ENCODE measurements around the gene HSBP1L1. TPM values are rescaled to one million over a fixed set of nuclear protein-coding genes. Genes with fewer than 3 reads are reported as not detected.

The HSBP1L1 gene
- total and polyA plus RNA-seq, 2 experiments from 2014 or later = 1.8 to 3.7 TPM

DNA sequence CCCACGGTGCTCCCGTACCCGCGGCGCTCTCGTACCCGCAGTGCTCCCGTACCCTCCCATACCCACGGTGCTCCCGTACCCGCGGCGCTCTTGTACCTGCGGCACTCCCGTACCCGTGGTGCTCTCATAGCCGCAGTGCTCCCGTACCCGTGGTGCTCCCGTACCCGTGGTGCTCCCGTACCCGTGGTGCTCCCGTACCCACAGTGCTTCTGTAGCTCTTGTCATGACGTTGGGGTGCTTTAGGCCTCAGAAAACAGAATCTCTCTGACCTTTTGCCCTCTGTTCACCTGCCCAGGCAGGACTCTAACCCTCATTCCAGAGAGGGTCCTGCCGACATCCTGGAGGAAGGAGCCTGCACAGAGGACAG lies 48.3 kb upstream of the HSBP1L1 start (continued):
- TF ChIP-seq POLR2AphosphoS5 (IDR thresholded peaks at IDR 0.05; ENCODE audit: low read depth) = no peak
- TF ChIP-seq, protein P1, sequence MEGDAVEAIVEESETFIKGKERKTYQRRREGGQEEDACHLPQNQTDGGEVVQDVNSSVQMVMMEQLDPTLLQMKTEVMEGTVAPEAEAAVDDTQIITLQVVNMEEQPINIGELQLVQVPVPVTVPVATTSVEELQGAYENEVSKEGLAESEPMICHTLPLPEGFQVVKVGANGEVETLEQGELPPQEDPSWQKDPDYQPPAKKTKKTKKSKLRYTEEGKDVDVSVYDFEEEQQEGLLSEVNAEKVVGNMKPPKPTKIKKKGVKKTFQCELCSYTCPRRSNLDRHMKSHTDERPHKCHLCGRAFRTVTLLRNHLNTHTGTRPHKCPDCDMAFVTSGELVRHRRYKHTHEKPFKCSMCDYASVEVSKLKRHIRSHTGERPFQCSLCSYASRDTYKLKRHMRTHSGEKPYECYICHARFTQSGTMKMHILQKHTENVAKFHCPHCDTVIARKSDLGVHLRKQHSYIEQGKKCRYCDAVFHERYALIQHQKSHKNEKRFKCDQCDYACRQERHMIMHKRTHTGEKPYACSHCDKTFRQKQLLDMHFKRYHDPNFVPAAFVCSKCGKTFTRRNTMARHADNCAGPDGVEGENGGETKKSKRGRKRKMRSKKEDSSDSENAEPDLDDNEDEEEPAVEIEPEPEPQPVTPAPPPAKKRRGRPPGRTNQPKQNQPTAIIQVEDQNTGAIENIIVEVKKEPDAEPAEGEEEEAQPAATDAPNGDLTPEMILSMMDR (conservative IDR thresholded peaks at IDR 0.05; ENCODE audit: low read depth in 2 of 2) = no peak
- no peak for TF ChIP-seq EZH2 (IDR thresholded peaks at IDR 0.05; ENCODE audit: low read depth, unreplicated experiment)
- no peak for TF ChIP-seq CREB1 (CRISPR knock-in tag; IDR thresholded peaks at IDR 0.05; ENCODE audit: low read depth)
- TF ChIP-seq, protein P2, sequence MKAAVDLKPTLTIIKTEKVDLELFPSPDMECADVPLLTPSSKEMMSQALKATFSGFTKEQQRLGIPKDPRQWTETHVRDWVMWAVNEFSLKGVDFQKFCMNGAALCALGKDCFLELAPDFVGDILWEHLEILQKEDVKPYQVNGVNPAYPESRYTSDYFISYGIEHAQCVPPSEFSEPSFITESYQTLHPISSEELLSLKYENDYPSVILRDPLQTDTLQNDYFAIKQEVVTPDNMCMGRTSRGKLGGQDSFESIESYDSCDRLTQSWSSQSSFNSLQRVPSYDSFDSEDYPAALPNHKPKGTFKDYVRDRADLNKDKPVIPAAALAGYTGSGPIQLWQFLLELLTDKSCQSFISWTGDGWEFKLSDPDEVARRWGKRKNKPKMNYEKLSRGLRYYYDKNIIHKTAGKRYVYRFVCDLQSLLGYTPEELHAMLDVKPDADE (IDR thresholded peaks at IDR 0.05) = no peak
- no peak for TF ChIP-seq NANOG (IDR thresholded peaks at IDR 0.05; ENCODE audit: borderline replicate concordance)
- TF ChIP-seq JUNB (IDR thresholded peaks at IDR 0.05; ENCODE audit: unreplicated experiment) = no peak
- TF ChIP-seq ZNF331 (CRISPR knock-in tag; IDR thresholded peaks at IDR 0.05; ENCODE audit: low read depth) = no peak

DNA sequence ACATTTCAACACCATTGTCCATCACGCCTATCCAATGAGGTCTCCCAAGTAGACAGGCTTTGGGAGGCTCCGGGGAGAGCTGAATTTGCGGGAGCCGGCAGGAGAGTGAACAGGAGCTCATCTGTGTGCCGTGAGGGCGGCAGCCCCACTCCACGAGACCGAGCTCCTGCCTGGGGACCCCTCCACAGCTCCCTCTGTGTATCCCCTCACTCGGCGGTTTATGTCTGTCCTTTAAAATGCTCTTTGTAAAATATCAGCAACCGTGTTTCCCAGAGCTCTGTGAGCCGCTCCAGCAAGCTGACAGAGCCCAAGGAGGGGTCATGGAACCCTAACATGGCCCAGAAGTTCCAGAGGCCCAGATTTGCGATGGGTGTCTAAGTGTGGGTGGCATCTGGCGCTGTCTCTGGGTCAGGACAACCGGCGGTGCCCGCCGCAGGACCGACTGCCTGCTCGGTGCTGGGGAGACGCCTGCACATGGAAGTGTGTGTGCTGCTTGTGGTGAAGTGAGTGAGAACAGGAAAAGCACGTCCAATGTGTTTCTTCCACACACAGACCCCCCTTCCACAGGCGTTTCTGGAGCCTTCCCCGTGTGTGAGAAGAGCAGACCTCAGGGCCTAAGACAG lies 47.8 kb upstream of the HSBP1L1 start:
- H3K4me1 Mint-ChIP-seq = peaks cover 12% of the 10 kb centered on the region
- Histone ChIP-seq H3K4me1 (ENCODE audit: insufficient read depth) (no peaks in the 10 kb centered on the region), H3K4me3 (no peak overlapping the region), H3K27ac (ENCODE audit: low read depth) (no peak overlapping the region), H3K9me2 (ENCODE audit: insufficient read depth) (no peaks in the 10 kb centered on the region), H3K27me3 (ENCODE audit: insufficient read depth) (no peaks in the 10 kb centered on the region), H3K36me3 (ENCODE audit: insufficient read depth) (no peaks in the 10 kb centered on the region), H3F3A (replicated peaks; ENCODE audit: low read depth) (no peaks in the 10 kb centered on the region), H3K4me2 (no peak overlapping the region), H4K20me1 (replicated peaks; ENCODE audit: insufficient read depth) (no peaks in the 10 kb centered on the region), H2AFZ (no peak overlapping the region), H3K79me2 (replicated peaks; ENCODE audit: insufficient read depth) (no peaks in the 10 kb centered on the region)
- no peak overlapping the region for H3K4me3 Mint-ChIP-seq
- no peak overlapping the region; the same call in 1 of the 2 replicates for H3K27ac Mint-ChIP-seq
- no peak for ATAC-seq
- no peak for DNase-seq (ENCODE audit: low spot score)
- peaks cover 4% of the 10 kb centered on the region; the same call in 2 of the 3 replicates for H3K36me3 Mint-ChIP-seq (ENCODE audit: low read depth)
- peaks cover 9% of the 10 kb centered on the region for H3K9me3 Mint-ChIP-seq
- H3K27me3 Mint-ChIP-seq (ENCODE audit: insufficient read depth, low read depth, poor library complexity) = peaks cover 16% of the 10 kb centered on the region
- TF ChIP-seq ZNF331 (CRISPR knock-in tag; IDR thresholded peaks at IDR 0.05; ENCODE audit: low read depth) (no peak), POLR2AphosphoS5 (IDR thresholded peaks at IDR 0.05; ENCODE audit: low read depth) (no peak), CREB1 (CRISPR knock-in tag; IDR thresholded peaks at IDR 0.05; ENCODE audit: low read depth) (no peak), EZH2phosphoT487 (IDR thresholded peaks at IDR 0.05; ENCODE audit: unreplicated experiment) (no peak), NANOG (IDR thresholded peaks at IDR 0.05; ENCODE audit: borderline replicate concordance) (no peak), JUNB (IDR thresholded peaks at IDR 0.05; ENCODE audit: unreplicated experiment) (no peak), ZNF114 (CRISPR knock-in tag; IDR thresholded peaks at IDR 0.05) (no peak)
- TF ChIP-seq, protein P3, sequence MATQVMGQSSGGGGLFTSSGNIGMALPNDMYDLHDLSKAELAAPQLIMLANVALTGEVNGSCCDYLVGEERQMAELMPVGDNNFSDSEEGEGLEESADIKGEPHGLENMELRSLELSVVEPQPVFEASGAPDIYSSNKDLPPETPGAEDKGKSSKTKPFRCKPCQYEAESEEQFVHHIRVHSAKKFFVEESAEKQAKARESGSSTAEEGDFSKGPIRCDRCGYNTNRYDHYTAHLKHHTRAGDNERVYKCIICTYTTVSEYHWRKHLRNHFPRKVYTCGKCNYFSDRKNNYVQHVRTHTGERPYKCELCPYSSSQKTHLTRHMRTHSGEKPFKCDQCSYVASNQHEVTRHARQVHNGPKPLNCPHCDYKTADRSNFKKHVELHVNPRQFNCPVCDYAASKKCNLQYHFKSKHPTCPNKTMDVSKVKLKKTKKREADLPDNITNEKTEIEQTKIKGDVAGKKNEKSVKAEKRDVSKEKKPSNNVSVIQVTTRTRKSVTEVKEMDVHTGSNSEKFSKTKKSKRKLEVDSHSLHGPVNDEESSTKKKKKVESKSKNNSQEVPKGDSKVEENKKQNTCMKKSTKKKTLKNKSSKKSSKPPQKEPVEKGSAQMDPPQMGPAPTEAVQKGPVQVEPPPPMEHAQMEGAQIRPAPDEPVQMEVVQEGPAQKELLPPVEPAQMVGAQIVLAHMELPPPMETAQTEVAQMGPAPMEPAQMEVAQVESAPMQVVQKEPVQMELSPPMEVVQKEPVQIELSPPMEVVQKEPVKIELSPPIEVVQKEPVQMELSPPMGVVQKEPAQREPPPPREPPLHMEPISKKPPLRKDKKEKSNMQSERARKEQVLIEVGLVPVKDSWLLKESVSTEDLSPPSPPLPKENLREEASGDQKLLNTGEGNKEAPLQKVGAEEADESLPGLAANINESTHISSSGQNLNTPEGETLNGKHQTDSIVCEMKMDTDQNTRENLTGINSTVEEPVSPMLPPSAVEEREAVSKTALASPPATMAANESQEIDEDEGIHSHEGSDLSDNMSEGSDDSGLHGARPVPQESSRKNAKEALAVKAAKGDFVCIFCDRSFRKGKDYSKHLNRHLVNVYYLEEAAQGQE (IDR thresholded peaks at IDR 0.05; ENCODE audit: unreplicated experiment) = no peak
- TF ChIP-seq, protein P2 (IDR thresholded peaks at IDR 0.05) = no peak
- TF ChIP-seq, protein P1 (conservative IDR thresholded peaks at IDR 0.05; ENCODE audit: low read depth in 2 of 2) = no peak

Measured in GM23338 (cell line).